NCI-H345 treated with DMSO at 0.1 percent for 48 hours (cell line): ENCODE measurements around the gene PSMC3IP.
"Not testable (repeated sequence)": the region's sequence is repeated elsewhere in the genome, so short reads cannot be mapped to it uniquely, and the experiment has no call there.

Source experiments
- DNase-seq: peaks from one replicate; lab custom pipeline; 2025; ENCODE audit not compliant: unreplicated experiment; lab: John Stamatoyannopoulos, UW

PSMC3IP gene

GRCh38 chr17:42562388-42563142, 15.0 kb downstream of the PSMC3IP start:
- DNase-seq = no peak

- peak; percentile 93 for DNase-seq
Observed at GRCh38 chr17:42561897-42562387, 15.6 kb downstream of the PSMC3IP start, which contains the start of gene COASY. Gene COASY, plus strand, starts transcription at chr17:42562148. Its CDS starts 475 bp downstream, at chr17:42562623.

DNA sequence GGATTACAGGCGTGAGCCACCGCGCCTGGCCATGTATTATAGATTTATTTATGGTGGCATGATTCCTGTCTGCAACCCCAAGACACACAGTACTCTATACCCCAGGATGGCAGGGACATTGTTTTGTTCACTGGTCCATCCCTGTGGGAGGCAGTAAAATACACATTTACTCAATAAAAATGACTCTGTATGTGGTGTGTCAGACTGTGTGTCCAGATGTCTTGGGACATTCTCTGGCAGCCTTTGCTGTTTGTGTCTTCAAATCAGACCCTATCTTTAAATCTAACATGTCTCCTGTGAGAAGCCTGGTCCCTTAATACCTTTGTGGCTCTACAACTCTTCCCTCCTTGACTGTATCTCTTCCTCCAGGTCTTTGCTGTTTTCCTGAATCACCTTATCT, 17.3 kb downstream of the PSMC3IP start:
- DNase-seq = no peak

DNA sequence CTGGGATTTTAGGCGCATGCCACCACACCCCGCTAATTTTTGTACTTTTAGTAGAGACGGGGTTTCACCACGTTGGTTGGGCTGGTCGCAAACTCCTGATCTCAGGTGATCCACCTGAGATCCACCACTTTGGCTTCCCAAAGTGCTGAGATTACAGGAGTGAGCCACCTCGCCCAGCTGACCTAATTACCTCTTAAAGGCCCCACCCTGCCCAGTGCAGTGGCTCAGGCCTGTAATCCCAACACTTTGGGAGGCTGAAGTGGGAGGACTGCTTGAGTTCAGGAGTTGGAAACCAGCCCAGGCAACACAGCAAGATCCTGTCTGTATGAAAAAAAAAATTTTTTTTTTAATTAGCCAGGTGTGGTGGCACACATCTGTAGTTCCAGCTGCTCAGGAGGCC, 18.5 kb downstream of the PSMC3IP start:
- no peak for DNase-seq

- DNase-seq = not testable (repeated sequence)
Observed at GRCh38 chr17:42555961-42556617, 21.4 kb downstream of the PSMC3IP start.

DNA sequence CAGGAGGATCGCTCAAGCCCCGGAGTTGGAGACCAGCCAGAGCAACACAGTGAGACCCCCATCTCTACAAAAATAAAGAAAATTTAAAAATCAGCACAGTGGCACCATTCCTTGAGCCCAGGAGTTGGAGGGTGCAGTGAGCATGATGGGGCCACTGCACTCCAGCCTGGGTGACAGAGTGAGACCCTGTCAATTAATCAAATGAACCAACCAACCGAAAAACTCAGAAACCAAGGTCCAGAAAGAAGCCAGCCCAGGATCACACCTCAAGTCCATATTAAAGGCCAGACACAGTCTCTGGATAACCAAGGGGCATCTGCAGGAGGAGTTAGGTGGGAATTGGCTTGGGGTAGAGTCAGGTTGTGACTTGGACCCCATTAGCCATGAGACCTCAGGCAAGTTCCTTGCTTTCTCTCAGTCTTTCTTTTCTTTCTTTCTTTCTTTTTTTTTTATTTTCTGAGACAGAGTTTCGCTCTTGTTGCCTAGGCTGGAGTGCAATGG, 22.4 kb downstream of the PSMC3IP start:
- DNase-seq = no peak

- DNase-seq = peak; percentile 44
Observed at GRCh38 chr17:42554250-42555121, 23.0 kb downstream of the PSMC3IP start.

DNA sequence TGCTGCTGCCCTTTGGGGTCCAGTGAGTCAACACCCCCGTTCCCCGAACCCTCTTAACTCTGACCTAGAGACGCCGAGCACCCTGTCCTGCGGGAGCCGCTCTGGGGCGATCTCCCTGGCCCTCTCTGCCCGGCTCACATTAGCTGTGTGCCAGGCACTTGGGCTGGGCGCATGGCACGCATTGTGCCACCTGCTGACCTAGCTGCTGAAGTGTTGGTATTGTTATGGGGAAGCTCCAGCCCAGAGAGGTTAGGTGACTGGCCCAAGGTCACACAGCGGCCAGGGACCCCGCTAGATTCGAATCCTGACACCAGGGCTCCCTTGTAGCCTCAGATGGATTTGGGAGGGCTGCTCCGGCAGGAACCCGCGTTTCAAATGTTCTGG, 23.7 kb downstream of the PSMC3IP start:
- DNase-seq = no peak

DNA sequence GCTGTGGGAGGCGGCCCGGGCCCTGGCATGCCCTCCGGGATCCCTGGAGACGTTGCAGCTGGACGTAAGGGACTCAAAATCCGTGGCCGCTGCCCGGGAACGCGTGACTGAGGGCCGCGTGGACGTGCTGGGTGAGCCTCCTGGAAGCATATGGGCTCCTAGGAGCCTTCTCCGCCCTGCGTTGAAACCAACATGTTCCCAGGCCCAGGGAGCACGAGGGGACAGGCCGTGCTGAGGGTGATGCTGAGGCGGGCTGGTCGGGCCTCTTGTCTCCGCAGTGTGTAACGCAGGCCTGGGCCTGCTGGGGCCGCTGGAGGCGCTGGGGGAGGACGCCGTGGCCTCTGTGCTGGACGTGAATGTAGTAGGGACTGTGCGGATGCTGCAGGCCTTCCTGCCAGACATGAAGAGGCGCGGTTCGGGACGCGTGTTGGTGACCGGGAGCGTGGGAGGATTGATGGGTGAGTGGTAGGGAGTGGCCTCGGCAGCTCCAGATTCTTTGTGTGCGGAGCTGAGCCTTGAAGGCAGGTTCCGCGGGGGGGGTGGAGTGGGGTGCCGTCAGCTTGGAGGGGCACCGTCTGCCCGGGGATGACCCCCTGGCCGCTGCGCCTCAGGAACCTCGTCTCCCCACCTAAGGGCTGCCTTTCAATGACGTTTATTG, 24.2 kb downstream of the PSMC3IP start:
- DNase-seq = no peak

GRCh38 chr17:42552736-42553135, 24.8 kb downstream of the PSMC3IP start, which contains the start of gene HSD17B1:
Gene HSD17B1, plus strand, starts transcription at chr17:42552923. Its CDS starts 11 bp downstream, at chr17:42552934.
- not testable (repeated sequence) for DNase-seq

DNA sequence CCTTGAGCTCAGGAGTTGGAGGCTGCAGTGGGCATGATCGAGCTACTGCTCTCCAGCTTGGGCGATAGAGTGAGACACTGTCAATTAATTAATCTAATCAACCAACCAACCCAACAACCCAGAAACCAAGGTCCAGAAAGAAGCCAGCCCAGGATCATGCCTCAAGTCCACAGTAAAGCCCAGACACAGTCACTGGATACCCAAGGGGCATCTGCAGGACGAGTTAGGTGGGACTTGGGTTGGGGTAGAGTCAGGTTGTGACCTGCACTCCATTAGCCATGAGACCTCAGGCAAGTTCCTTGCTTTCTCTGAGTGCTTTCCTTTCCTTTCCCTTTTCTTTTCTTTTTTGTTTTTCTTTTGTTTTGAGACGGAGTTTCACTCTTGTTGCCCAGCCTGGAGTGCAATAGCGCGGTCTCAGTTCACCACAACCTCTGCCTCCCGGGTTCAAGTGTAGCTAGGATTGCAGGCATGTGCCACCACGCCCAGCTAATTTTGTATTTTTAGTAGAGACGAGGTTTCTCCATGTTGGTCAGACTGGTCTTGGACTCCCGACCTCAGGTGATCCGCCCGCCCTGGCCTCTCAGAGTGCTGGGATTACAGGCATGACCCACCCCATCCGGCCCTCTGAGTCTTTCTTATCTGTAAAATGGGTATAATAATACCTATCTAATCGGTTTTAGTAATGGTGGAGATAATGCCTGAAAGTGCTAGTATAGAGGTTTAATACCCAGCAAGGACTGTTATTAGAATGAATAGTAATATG, 28.4 kb downstream of the PSMC3IP start:
- DNase-seq = no peak

- DNase-seq = peak; percentile 71
Observed at GRCh38 chr17:42548070-42548837, 29.3 kb downstream of the PSMC3IP start.

DNA sequence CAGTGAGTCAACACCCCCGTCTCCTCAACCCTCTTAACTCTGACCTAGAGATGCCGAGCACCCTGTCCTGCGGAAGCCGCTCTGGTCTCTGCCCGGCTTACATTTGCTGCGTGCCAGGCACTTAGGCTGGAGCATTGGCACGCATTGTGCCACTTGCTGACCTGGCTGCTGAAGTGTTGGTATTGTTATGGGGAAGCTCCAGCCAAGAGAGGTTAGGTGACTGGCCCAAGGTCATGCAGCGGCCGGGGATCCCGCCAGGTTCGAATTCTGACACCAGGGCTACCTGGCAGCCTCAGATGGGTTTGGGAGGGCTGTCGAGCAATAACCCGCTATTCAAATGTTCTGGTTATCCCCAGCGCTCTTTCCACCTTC, 29.8 kb downstream of the PSMC3IP start:
- DNase-seq = no peak

- no peak for DNase-seq
Observed at GRCh38 chr17:42547001-42547461, 30.5 kb downstream of the PSMC3IP start.

GRCh38 chr17:42545755-42546505, 31.6 kb downstream of the PSMC3IP start:
- DNase-seq = not testable (repeated sequence)

DNA sequence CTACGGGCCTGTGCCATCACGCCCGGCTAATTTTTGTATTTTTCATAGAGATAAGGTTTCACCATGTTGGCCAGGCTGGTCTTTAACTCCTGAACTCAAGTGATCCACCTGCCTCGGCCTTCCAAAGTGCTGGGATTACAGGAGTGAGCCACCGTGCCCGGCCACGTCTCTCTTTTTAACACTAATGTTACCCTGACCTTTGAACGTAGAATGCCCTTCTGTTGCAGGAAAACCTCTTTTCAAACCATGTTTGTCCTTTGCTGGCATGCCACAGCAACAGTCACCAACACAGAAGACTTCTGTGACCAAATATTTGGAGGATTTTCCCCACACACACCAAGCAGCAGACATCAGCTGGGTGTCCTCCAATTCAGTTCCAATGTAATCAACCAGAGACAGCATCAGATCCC, 32.6 kb downstream of the PSMC3IP start:
- DNase-seq = no peak

DNA sequence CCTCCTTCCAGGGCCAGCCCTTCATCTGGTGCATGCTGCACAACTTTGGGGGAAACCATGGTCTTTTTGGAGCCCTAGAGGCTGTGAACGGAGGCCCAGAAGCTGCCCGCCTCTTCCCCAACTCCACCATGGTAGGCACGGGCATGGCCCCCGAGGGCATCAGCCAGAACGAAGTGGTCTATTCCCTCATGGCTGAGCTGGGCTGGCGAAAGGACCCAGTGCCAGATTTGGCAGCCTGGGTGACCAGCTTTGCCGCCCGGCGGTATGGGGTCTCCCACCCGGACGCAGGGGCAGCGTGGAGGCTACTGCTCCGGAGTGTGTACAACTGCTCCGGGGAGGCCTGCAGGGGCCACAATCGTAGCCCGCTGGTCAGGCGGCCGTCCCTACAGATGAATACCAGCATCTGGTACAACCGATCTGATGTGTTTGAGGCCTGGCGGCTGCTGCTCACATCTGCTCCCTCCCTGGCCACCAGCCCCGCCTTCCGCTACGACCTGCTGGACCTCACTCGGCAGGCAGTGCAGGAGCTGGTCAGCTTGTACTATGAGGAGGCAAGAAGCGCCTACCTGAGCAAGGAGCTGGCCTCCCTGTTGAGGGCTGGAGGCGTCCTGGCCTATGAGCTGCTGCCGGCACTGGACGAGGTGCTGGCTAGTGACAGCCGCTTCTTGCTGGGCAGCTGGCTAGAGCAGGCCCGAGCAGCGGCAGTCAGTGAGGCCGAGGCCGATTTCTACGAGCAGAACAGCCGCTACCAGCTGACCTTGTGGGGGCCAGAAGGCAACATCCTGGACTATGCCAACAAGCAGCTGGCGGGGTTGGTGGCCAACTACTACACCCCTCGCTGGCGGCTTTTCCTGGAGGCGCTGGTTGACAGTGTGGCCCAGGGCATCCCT, 34.1 kb downstream of the PSMC3IP start:
- no peak for DNase-seq
